ENCODE data around the gene WDR88.
"Not testable (repeated sequence)": the region's sequence is repeated elsewhere in the genome, so short reads cannot be mapped to it uniquely, and the experiment has no call there.

The WDR88 gene, protein sequence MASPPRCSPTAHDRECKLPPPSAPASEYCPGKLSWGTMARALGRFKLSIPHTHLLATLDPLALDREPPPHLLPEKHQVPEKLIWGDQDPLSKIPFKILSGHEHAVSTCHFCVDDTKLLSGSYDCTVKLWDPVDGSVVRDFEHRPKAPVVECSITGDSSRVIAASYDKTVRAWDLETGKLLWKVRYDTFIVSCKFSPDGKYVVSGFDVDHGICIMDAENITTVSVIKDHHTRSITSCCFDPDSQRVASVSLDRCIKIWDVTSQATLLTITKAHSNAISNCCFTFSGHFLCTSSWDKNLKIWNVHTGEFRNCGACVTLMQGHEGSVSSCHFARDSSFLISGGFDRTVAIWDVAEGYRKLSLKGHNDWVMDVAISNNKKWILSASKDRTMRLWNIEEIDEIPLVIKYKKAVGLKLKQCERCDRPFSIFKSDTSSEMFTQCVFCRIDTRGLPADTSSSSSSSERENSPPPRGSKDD

DNA sequence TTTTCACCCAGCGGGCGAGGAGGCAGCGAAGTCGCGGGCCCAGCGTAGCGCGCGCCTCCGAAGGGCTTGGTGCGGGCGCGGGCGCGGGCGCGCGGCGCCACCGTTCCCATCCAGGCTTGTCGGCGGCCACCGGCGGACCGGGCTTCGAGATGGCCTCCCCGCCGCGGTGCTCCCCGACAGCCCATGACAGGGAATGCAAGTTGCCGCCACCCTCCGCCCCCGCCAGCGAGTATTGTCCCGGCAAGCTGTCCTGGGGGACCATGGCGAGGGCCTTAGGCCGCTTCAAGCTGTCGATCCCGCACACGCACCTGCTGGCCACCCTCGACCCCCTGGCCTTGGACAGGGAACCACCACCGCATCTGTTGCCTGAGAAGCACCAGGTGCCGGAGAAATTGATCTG is at the start of gene WDR88:
WDR88 (plus strand) TSS at position 94 of the 400 bp plus-strand sequence; CDS start at position 150, 56 bp downstream.
- no peak for DNase-seq

DNA sequence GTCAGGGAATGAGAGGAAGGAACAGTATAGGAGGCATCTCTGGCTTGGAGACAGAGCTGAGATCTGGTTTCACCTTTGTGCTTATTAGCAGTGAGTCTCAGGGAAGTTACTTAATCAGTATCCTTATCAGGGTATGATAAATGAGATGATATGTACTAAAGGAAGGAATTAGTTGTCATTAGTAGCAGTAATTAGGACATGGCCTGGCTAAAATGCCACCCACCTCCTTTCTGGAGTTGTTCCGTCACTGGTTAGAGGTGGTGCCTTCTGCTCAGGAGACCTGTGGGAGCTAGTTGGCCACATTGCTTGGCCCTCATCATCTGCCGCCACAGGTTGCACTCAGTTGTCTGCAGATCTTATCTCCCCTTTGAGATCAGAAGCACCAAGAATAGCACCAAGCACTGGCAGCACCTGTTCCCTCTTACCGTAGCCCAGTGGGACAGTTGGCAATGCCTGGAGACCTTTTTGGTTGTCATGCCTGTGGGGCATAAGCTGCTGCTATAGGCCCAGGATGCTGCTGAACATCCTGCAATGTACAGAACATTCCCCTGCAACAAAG is 46.3 kb upstream of the WDR88 start:
- DNase-seq, result no peak

DNA sequence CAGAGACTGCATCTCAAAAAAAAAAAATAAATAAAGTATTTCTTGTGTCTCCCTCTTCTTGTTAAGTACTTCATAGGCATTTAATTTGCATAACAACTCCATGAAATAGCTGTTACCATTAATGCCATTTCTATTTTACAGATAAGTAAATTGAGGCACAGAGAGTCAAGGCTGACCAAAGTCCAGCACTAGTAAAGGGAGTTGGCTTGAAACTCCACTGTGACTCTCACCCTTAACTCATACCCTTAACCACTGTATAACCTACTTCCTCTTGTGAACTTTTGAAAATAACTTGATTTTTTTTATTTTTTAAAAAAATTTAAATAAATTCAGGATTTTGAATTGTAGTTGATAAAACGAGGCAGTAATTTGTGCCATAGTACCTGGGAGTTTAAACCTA is 45.0 kb upstream of the WDR88 start:
- DNase-seq, result no peak

DNA sequence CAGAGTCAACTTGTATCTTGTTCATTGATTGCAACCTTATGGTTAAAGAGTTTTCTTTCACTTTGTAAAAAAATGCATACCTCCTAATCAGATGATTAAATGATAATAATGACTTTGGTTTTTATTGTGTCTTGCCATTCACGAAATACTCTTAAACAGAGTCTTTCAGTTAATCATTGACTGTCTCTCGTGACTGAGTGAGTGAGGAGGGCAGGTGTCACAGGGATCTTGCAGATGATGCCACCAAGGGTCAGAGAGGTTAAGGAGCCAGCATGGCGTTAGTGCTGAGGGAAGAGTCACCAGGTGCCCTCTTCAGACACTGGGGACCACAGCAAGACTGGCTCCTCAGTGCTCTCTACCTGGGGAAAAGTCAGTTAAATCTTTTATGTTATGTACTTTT is 42.9 kb upstream of the WDR88 start:
- DNase-seq, result no peak

DNA sequence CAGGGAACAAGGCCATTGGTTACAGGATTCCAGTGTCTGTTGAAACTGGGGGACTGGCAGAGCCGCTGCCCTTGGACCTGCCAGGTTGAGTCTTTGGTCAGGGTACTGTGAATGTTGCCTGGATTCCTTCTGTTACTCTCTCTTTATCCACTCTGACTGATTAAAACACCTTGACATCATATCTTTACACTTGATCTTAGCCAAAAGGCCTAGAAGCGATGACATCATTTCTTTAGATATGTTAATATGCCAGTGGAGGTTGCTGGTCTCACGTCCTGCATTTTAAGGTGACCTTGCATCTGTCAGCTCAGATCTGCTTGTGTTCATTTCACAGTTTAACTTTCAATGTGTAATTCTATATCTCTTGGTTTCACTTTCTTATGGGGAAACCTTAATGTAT is 41.7 kb upstream of the WDR88 start:
- no peak for DNase-seq

DNA sequence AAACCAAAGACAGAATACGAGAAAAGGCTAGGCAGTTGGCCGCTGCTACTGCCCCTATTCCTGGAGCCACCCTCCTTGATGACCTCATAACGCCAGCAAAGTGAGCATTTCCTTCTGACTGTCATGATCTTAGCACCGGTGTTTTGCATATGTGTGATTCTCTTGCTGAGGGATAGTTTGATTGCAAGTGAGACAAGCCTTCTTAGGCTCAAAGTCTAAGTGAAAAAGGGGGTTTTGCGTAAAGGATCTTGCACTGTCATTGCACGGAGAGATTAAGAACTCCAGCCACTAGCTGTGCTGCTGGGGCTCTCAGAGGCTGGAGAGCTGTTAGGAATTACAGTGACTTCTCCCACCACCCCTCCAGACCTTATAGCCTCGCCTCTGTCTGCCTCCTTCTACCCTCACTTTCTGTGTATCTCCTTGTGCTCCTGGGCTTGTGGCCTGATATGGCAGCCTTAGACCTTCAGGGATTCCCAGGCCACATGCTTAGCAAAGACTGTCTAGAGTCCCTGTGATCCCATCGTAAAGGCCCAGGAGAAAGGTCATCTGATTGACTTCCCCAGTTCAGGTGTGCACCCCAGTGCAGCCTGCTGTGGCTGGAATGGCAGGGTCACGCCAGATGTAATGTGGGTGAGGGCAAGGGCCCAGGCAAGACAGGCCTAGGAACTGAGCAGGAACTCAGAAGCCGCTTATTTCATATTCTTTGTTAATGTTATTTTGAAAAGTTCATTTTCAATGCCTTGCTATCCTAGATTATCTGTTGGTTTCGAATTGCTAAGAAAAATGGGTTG is 38.3 kb upstream of the WDR88 start:
- no peak for DNase-seq

DNA sequence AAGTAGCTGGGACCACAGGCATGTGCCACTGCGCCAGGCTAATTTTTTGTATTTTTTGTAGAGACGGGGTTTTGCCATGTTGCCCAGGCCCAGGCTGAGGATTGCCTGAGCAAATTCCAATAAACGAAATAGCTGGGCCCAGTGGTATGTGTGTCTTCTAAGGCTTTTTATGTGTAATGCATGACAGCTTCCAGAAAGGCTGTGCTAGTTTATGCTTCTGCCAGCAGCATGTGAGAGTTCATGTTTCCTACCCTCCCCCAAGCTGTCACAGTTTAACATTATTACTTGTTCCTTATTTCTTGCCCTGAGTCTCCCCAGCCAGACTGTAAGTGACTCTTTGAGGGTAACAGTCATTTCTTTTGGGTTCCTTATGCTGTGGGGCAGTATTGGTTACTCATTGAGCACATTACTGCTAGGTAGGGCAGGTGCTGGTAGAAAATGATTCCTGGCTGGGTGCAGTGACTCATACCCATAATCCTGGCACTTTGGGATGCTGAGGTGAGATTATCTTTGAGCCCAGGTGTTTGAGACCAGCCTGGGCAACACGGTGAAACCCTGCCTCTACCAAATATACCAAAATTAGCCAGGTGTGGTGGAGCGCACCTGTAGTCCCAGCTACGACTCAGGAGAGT is 37.4 kb upstream of the WDR88 start:
- DNase-seq, result no peak

DNA sequence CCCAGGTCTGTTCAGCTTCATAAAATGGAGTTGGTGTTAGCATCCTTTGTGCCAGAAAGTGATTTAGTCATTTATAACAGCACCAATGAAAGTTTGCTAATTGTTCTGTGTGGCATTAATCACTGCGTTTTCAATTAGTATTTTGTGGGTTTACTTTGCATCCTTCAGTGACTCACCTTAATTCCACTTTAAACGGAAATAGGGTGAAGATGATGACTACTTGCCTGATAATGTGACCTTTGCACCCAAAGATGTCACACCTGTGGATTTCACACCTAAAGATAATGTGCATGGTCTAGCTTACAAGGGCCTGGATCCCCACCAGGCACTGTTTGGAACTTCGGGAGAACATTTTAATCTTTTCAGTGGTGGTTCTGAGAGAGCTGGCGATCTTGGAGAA is 35.9 kb upstream of the WDR88 start:
- DNase-seq, result no peak

DNA sequence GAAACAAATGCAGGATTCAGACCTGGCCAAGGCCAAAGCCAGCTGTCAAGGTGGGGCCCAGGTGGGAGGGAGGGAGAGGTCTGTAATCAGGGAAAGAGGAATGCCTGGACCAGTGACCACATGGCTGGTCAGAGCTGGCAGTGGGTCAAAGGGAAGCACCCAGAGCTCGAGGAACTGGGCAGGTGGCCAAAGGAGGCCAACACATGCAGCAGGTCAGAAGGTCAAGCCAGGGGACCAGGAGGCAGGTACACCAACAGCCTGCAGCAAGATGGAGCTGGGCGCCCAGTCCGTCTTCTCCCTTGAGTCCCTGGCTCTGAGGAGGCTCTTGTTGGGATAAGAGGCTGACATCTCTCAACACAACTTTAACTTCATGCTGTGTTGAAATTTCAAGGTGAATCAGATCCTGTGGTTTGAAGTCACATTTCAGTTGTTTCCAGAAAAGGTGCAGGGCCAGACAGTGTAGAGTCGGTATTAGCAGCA is 33.8 kb upstream of the WDR88 start:
- DNase-seq, result no peak

DNA sequence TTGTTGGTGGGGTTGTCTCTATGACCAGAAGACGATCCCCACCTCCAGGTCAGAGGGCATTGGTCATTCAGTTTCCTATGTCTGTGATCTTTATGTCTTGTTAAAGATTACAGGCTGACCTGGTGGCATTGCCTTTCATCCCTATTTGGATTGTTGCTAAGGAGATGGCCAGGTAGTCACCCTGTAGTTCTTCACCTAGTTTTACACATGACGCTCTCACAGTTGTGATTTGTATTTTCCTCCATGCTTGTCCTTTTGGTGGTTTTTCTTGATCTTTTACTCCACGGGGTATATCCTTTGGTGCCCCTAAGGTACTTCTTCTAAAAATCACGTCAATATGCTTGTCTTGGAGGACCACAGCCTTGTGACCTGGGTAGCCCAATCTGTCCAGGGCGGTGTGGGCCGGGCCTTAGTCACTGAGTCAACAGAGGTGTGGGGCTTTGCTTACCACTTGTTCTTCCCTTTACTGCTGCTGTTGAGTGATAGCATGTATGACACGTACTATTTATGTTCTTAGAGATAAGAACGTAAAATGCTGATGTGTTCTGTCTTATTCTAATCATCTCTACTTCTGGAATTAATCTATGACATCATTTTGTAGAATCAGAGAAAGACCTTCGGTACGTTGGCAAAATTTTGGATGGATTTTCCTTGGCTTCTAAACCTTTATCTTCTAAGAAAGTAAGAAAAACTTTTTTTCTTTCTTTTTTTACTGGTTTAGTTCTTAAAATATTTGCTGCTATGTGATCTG is 30.8 kb upstream of the WDR88 start:
- DNase-seq, result no peak

DNA sequence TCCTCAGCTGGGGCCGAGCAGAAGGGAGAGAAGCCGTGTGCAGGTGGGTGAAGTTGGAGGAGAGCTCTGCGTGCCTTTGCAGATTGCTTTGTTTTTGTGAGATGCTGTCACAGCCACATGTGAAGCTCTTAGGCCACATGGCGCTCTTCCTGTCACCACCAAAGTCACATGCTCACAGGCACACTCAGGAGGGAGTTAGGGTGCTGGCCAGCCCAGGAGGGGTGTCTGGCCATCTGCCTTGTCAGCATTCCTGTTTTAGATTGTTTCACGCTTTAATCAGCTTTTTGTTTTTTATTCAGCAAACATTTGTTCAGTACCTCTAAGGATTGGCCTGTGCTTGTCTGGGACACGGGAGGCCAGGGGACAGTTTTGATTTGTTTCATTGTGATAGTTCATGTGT is 29.0 kb upstream of the WDR88 start:
- DNase-seq, result no peak

DNA sequence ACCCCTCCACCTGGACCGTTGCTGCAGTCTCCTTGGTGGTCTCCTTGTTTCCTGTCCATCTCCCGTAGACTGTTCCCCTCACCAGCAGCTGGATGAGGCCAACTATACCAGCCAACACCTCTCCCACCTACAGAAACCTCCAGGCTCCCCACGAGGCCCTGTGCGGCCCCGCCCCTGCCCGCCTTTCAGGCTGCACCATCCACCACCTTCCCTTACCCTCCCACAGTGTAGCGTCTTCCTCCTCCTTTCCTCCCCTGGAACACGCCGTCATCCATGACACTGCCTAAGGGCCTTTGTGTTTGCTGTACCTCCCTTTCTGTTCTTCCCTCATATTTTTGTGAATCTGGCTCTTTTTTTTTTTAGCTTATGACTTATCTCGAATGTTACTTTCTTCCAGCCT is 23.8 kb upstream of the WDR88 start:
- no peak for DNase-seq

DNA sequence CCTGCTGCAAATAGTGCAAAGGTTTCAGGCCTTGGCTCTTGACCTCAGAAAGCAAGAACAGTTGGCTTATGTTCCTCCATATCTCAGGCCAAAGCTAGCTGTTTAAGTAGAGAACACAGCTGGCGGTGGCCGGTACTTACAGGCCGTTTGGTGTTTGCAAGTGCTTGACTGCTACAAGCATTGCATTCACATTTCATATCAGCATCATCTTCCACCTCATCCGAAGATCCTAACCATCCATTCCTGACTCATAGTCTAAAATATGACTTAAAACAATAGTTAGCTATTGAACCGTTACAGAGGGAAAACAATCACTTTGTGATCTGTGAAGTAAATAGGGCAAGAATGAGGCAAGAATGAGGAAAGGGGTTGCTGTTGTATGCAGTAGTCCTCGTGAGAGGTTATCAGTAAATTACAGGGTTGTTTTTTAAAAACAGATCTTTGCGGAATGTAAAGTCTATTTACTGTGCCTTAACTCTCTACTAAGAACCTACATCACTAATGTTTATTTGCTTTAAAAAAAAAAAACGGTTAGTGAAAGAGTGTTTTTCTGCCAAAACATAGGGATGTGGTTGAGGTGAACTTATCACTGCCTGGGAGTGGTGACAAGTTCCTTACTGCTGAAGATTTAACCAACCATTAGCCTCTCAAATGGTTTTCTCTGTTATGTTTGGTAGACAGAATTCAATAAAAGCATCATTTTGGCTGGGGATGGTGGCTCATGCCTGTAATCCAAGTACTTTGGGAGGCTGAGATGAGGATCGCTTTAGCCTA is 21.6 kb upstream of the WDR88 start:
- DNase-seq, result no peak

DNA sequence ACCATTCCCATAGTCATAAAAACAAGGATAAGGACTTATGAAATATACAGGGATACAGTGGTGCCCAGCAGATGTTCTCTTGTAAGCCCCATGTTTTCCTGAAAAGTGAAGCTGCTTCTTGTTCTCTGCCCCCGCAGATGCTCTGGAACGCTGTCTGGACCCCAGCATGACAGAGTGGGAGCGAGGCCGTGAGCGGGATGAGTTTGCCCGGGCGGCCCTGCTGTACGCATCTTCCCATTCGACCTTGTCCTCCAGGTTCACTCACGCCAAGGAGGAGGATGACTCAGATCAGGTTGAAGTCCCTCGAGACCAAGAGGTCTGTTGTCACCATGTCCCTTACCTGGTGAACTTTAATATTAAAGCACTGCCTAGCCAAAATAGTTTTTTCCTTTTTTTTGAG is 20.3 kb upstream of the WDR88 start:
- no peak for DNase-seq

DNA sequence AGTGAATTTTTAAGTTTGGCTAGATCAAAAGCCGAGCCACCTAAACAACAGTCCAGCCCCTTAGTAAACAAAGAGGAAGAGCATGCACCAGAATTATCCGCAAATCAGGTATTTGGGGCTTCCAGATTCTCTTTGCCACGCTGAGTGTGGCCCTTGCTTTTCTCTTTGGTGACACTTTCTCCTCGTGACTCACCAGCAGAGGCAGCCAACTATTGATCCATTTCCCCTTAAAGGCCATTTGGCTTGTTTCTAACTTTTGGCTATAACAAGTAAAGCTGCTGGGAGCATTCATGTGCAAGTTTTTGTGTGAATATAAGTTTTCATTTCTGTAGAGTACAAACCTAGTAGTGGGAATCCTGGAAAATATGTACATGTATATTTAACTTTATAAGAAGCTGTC is 17.6 kb upstream of the WDR88 start:
- no peak for DNase-seq

DNA sequence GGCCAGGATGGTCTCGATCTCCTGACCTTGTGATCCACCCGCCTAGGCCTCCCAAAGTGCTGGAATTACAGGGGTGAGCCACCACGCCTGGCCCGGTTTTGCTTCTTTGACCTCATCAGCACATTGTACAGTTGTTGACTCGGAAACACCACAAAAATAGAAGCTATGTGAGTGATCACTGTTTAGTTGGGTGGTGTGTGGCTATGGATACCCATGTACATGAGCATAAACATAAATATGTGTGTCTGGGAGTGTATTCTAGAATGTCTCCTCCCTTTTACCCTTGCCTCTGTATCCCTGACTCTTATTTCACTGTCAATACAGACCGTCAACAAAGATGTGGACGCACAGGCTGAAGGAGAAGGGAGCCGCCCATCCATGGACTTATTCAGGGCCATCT is 14.4 kb upstream of the WDR88 start:
- no peak for DNase-seq

DNA sequence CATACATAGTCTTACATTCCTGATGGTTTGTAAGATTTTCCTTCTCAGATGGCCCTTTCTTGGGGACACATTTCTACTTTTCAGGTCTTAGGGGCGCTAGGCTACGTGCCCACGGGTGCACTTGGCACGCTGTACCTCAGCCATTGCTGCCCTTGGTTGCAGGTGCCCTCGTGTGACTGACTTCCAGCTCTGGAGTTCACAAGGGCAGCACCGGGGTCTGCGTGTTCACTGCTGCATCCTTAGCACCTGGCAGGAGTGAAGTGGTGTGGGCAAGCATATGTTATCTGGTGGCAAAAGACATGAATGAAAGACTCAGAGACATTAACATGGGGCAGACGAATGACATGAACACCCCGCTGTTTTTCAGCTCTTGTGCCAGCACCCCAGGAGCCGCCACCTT is 13.3 kb upstream of the WDR88 start:
- no peak for DNase-seq

DNA sequence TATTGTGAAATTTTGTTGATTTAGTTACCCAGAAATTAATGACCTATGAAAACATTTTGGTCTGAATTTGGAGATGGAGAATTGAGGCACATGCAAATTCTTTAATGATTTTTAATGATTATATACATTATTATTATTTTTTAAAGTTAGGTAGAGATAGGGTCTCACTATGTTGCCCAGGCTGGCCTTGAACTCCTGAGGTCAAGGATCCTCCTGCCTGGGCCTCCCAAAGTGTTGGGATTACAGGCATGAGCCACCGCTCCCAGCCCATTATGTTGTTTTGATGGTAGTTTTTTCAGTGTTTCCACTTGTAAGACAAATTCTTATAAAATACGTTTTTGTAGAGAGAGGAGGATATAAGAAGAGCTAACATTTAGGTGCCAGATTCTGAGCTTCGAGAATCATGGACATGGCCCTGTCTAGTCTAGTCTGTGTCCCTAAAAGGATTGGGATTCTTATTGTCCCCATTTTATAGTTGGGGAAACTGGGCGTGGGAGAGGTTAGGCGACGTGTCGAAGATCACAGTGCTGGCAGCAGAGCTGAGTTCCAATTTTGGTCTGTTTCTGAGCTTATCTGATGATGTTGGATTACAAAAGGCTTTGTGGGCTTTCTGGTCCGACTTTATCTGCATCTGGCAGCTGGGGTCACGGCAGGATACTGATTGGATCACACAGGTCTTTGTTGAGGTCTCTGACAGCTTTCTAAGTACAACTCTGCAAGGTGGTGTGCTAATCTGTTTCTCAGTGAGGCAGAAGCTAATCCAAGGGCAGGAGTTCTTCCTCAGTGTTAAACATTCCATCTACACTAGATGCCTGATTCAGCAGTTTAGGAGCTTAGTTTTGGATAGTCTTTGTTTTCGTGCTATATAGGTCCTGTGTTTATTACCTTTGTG is 7.5 kb upstream of the WDR88 start:
- DNase-seq, result no peak

DNA sequence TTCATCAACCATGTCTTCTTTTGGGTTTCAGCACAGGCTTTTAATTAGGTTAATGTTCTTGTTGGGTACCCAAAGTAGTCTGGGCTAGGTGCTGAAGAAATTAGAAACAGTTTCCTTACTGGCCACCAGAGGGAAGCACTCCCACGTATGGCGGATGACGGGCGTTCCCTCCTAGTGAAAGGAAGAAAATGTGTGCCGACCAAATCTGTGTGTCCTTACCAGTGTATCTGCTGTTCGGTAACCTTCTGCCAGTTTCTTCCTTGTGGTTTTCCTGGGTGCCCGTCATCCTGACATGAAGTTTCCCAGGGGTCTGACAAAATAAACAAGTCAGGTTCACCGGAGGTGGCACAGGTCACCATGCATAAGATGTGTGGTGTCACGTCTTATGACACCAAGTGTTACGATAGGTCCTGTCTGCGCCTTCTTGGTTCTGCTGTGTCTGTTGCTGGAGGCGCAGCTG is 6.0 kb upstream of the WDR88 start:
- DNase-seq, result peak; percentile 66

DNA sequence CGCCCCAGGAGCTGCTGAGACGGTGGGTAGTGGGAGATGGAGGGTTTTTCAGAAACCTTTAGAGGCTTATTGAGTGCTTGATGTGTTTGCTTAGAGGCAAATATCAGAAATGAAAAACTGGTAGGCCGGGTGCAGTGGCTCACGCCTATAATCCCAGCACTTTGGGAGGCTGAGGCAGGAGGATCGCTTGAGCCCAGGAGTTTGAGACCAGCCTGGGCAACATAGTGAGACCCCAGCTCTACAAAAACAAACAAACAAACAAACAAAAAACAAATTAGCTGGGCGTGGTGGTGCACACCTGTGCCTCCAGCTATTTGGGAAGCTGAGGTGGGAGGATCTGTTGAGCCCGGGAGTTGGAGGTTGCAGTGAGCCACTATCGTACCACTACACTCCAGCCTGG is 5.2 kb upstream of the WDR88 start:
- not testable (repeated sequence) for DNase-seq

DNA sequence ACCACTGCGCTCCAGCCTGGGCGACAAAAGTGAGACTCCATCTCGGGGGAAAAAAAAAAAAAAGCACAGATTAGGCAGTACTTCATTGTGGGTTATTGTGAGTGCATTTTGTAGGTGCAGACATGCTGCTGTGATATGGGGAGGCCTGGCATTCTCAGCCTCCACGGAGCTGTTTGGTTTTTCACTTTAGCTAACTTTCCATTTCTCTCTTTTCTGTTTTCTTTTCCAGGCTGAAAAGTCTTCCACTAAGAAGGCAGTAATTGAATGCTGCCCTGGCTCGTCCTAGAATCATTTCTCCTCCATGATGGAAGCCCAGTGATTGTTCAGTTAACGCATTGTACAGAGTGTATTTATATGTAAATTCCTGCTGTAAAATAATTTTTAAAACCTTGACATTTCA is 2.0 kb upstream of the WDR88 start:
- DNase-seq, result no peak
